H9 (cell line): ENCODE measurements around the gene CCDC57. TPM values are rescaled to one million over a fixed set of nuclear protein-coding genes. Genes with fewer than 3 reads are reported as not detected.

Source experiments
- DNase-seq: peaks from one replicate; pipeline ENCODE4 v3.0.0-alpha.2; 2017
- H2AFZ ChIP-seq: one replicate; pipeline ENCODE4 v1.6.1; 2013; ENCODE audit warnings: mild to moderate bottlenecking, low read length, control low read depth, moderate library complexity
- H2AK5ac ChIP-seq: 2 replicates; pipeline ENCODE4 v1.6.1; 2013; ENCODE audit warnings: low read length, control low read depth, mixed read lengths; ENCODE audit not compliant: insufficient read length
- H2BK120ac ChIP-seq: one replicate; pipeline ENCODE4 v1.6.1; 2013; ENCODE audit warnings: low read depth, mild to moderate bottlenecking, low read length, control low read depth, inconsistent platforms; ENCODE audit not compliant: poor library complexity, severe bottlenecking
- H2BK12ac ChIP-seq: 2 replicates; pipeline ENCODE4 v1.6.1; 2013; ENCODE audit warnings: low read length, control low read depth, mixed read lengths, low read depth; ENCODE audit not compliant: insufficient read length
- H2BK15ac ChIP-seq: 2 replicates; pipeline ENCODE4 v1.6.1; 2013; ENCODE audit warnings: low read depth, low read length, control low read depth
- H2BK20ac ChIP-seq: one replicate; pipeline ENCODE4 v1.6.1; 2013; ENCODE audit warnings: low read depth, mild to moderate bottlenecking, low read length, control low read depth, inconsistent platforms; ENCODE audit not compliant: poor library complexity, severe bottlenecking
- H2BK5ac ChIP-seq: 2 replicates; pipeline ENCODE4 v1.6.1; 2013; ENCODE audit warnings: low read length, control low read depth, mixed read lengths; ENCODE audit not compliant: insufficient read length
- H3K14ac ChIP-seq: 2 replicates; pipeline ENCODE4 v1.6.1; 2013; ENCODE audit warnings: low read length, control low read depth; ENCODE audit not compliant: insufficient read depth
- H3K18ac ChIP-seq: 2 replicates; pipeline ENCODE4 v1.6.1; 2013; ENCODE audit warnings: low read depth, mild to moderate bottlenecking, mixed read lengths, low read length, control low read depth; ENCODE audit not compliant: insufficient read length
- H3K23ac ChIP-seq: 2 replicates; pipeline ENCODE4 v1.6.1; 2013; ENCODE audit warnings: low read length, control low read depth, mixed read lengths, low read depth; ENCODE audit not compliant: insufficient read length
- H3K23me2 ChIP-seq: 2 replicates; pipeline ENCODE4 v1.6.1; 2013; ENCODE audit warnings: low read depth, mild to moderate bottlenecking, mixed read lengths, low read length, control low read depth; ENCODE audit not compliant: insufficient read length, poor library complexity, severe bottlenecking
- H3K27ac ChIP-seq: 2 replicates; pipeline ENCODE4 v1.5.1; 2013; ENCODE audit warnings: low read length, control low read depth, mixed read lengths, low read depth; ENCODE audit not compliant: insufficient read length
- H3K27me3 ChIP-seq: 2 replicates; pipeline ENCODE4 v1.6.1; 2013; ENCODE audit warnings: low read length, control low read depth, inconsistent platforms; ENCODE audit not compliant: insufficient read depth
- H3K4ac ChIP-seq: 2 replicates; pipeline ENCODE4 v1.6.1; 2013; ENCODE audit warnings: low read depth, mild to moderate bottlenecking, control low read depth, inconsistent platforms, low read length, moderate library complexity
- H3K4me1 ChIP-seq: 2 replicates; pipeline ENCODE4 v1.6.1; 2013; ENCODE audit warnings: low read length, control low read depth, inconsistent platforms; ENCODE audit not compliant: insufficient read depth
- H3K4me2 ChIP-seq: 2 replicates; pipeline ENCODE4 v1.6.1; 2013; ENCODE audit warnings: low read length, control low read depth, mixed read lengths; ENCODE audit not compliant: insufficient read length, insufficient read depth
- H3K56ac ChIP-seq: 2 replicates; pipeline ENCODE4 v1.6.1; 2013; ENCODE audit warnings: low read depth, mild to moderate bottlenecking, mixed read lengths, low read length, control low read depth; ENCODE audit not compliant: insufficient read length
- H3K79me1 ChIP-seq: 2 replicates; pipeline ENCODE4 v1.6.1; 2013; ENCODE audit warnings: low read depth, mild to moderate bottlenecking, moderate library complexity, low read length, control low read depth, inconsistent platforms; ENCODE audit not compliant: insufficient read depth, poor library complexity, severe bottlenecking
- H3K79me2 ChIP-seq: 2 replicates; pipeline ENCODE4 v1.6.1; 2013; ENCODE audit warnings: low read length, control low read depth, inconsistent platforms; ENCODE audit not compliant: insufficient read depth
- H3K9ac ChIP-seq: 2 replicates; pipeline ENCODE4 v1.6.1; 2013; ENCODE audit warnings: low read length, control low read depth, mixed read lengths; ENCODE audit not compliant: insufficient read length; ENCODE audit errors: extremely low read depth
- H3K9me3 ChIP-seq: one replicate; pipeline ENCODE4 v1.6.1; 2013; ENCODE audit warnings: low read depth, low read length, inconsistent platforms; ENCODE audit not compliant: control insufficient read depth
- H3T11ph ChIP-seq: one replicate; pipeline ENCODE4 v1.6.1; 2013; ENCODE audit warnings: mild to moderate bottlenecking, low read length, control low read depth, inconsistent platforms
- H4K20me1 ChIP-seq: one replicate; pipeline ENCODE4 v1.6.1; 2013; ENCODE audit not compliant: control insufficient read depth, insufficient read length, insufficient read depth
- H4K5ac ChIP-seq: 2 replicates; pipeline ENCODE4 v1.6.1; 2013; ENCODE audit warnings: low read depth, mild to moderate bottlenecking, mixed read lengths, low read length, control low read depth; ENCODE audit not compliant: insufficient read length
- H4K8ac ChIP-seq: replicated peaks from 2 replicates; pipeline ENCODE4 v1.6.1; 2013; ENCODE audit warnings: low read length, control low read depth, mixed read lengths, low read depth; ENCODE audit not compliant: insufficient read length
- H4K91ac ChIP-seq: 2 replicates; pipeline ENCODE4 v1.6.1; 2013; ENCODE audit warnings: low read depth, mild to moderate bottlenecking, moderate library complexity, mixed read lengths, low read length, control low read depth; ENCODE audit not compliant: insufficient read length
- H3K27ac Mint-ChIP-seq, 3 experiments: 2 replicates in 2 of 3; 3 replicates in 1 of 3; pipeline ENCODE4 v1.8.0; 2020 to 2021; ENCODE audit warnings: mixed read lengths in 3 of 3, mild to moderate bottlenecking in 1 of 3, moderate library complexity in 1 of 3
- H3K27me3 Mint-ChIP-seq: 2 replicates; pipeline ENCODE4 v1.8.0; 2021; ENCODE audit warnings: low read depth, mild to moderate bottlenecking, moderate library complexity, mixed read lengths
- H3K36me3 Mint-ChIP-seq, 3 experiments: 2 replicates in 2 of 3; 3 replicates in 1 of 3; pipeline ENCODE4 v1.8.0; 2020 to 2021; ENCODE audit warnings: low read depth in 3 of 3, mixed read lengths in 3 of 3; ENCODE audit not compliant: insufficient read depth in 1 of 3
- H3K4me1 Mint-ChIP-seq, 2 experiments: 2 replicates each; pipeline ENCODE4 v1.8.0; 2020; ENCODE audit warnings: mixed read lengths in 2 of 2
- H3K4me3 Mint-ChIP-seq, 2 experiments: 2 replicates in 1 of 2; 3 replicates in 1 of 2; pipeline ENCODE4 v1.8.0; 2020 to 2021; ENCODE audit warnings: mild to moderate bottlenecking in 2 of 2, mixed read lengths in 2 of 2, moderate library complexity in 1 of 2
- H3K9me3 Mint-ChIP-seq, 2 experiments: 2 replicates in 1 of 2; 3 replicates in 1 of 2; pipeline ENCODE4 v1.8.0; 2020; ENCODE audit warnings: mild to moderate bottlenecking in 2 of 2, mixed read lengths in 2 of 2, moderate library complexity in 1 of 2
- CTCF ChIP-seq: fragments of 200-600 bp; sonication (generic); conservative IDR thresholded peaks from 3 replicates; pipeline ENCODE4 v1.8.0; 2021; ENCODE audit warnings: antibody characterized with exemption, mild to moderate bottlenecking
- WGBS: extraction: QIAGEN DNeasy Blood & Tissue Kit; methylation state at CpG from one replicate; pipeline ENCODE4 v1.1.7; 2013; ENCODE audit warnings: missing lambda C conversion rate, low lambda C conversion rate, mixed read lengths; ENCODE audit not compliant: insufficient read length; ENCODE audit errors: extremely low coverage; 5-methylcytosine and 5-hydroxymethylcytosine counted together
- total RNA-seq: library from RNA; stranded (reverse); gene quantifications from 2 replicates; pipeline ENCODE4 v1.2.1, GENCODE V29; 2021

CCDC57 gene
- total RNA-seq, 1 experiment from 2014 or later = 11.0 TPM

GRCh38 chr17:82198092-82198491 is 14.6 kb downstream of the CCDC57 start:
- H3K9me3 Mint-ChIP-seq = no peaks in the 10 kb centered on the region
- no peaks in the 10 kb centered on the region for H3K4me1 Mint-ChIP-seq

More at GRCh38 chr17:82198092-82198491, 14.6 kb downstream of the CCDC57 start:
- Histone ChIP-seq H4K20me1 (no peaks in the 10 kb centered on the region), H2AFZ (no peak overlapping the region), H3K23ac (no peak overlapping the region), H3K4me2 (no peak overlapping the region), H4K91ac (no peak overlapping the region), H2AK5ac (no peak overlapping the region), H3K9me3 (no peaks in the 10 kb centered on the region), H2BK15ac (no peak overlapping the region), H3K14ac (no peak overlapping the region), H4K8ac (no peak overlapping the region), H2BK5ac (no peak overlapping the region), H3K27ac (no peak overlapping the region), H3K27me3 (no peaks in the 10 kb centered on the region), H3K4ac (no peak overlapping the region), H4K5ac (no peak overlapping the region), H2BK120ac (no peak overlapping the region), H3K23me2 (no peaks in the 10 kb centered on the region), H3T11ph (no peak overlapping the region), H3K18ac (no peak overlapping the region), H3K4me1 (no peaks in the 10 kb centered on the region), H3K79me1 (no peaks in the 10 kb centered on the region), H3K79me2 (no peaks in the 10 kb centered on the region), H2BK20ac (no peak overlapping the region), H3K56ac (no peak overlapping the region), H2BK12ac (no peak overlapping the region), H3K9ac (no peak overlapping the region)
- Mint-ChIP-seq H3K27ac (no peak overlapping the region), H3K27me3 (peaks cover 4% of the 10 kb centered on the region), H3K36me3 (peaks cover 5 to 41% (median 25%) of the 10 kb centered on the region in 3 experiments; a peak in 5 of 7 replicates), H3K4me3 (no peak overlapping the region)
- DNase-seq = no peak
- no CpG with 5 or more reads among the region's 4 CpGs for WGBS
- TF ChIP-seq CTCF = no peak
